Panc1 (cell line): ENCODE results near the gene ITPR3. TPM values are rescaled to one million over a fixed set of nuclear protein-coding genes. Genes with fewer than 3 reads are reported as not detected.

Source experiments
- ATAC-seq: fragments of 200-7000 bp; cut with Tn5 transposase; 2 replicates; pipeline ENCODE4 v1.9.1; 2020; ENCODE audit warnings: mild to moderate bottlenecking, moderate library complexity
- BruUV-seq: library from RNA; stranded (reverse); fragments of 400-500 nt; replicated peaks from 2 replicates; lab custom pipeline; 2021; lab: Mats Ljungman, UMichigan
- CTCF ChIA-PET: fragments of 300-600 bp; sonication (Branson Sonifier 250); formaldehyde crosslinking; loops from one replicate; lab custom pipeline; 2022; ENCODE audit warnings: antibody characterized with exemption; lab: Charles Lee
- POLR2A ChIA-PET: fragments of 300-600 bp; sonication (Branson Sonifier 250); formaldehyde crosslinking; loops from one replicate; lab custom pipeline; 2022; ENCODE audit warnings: antibody characterized with exemption; lab: Charles Lee
- DNase-seq: peaks from one replicate; pipeline ENCODE4 v3.0.0-alpha.2; 2010; ENCODE audit warnings: low read depth, low spot score
- H3K27ac ChIP-seq: 2 replicates; pipeline ENCODE4 v1.5.1; 2011; ENCODE audit warnings: mild to moderate bottlenecking, low read length, inconsistent platforms
- H3K27me3 ChIP-seq: fragments of 200-500 bp; sonication (Bioruptor generic); 2 replicates; pipeline ENCODE4 v1.6.0; 2014; ENCODE audit warnings: low read length, inconsistent platforms; ENCODE audit not compliant: control insufficient read depth, insufficient read depth
- H3K36me3 ChIP-seq: fragments of 200-500 bp; sonication (Bioruptor generic); 2 replicates; pipeline ENCODE4 v1.5.1; 2014; ENCODE audit warnings: inconsistent platforms, mild to moderate bottlenecking, low read length, moderate library complexity; ENCODE audit not compliant: control insufficient read depth, insufficient read depth
- H3K4me1 ChIP-seq: 2 replicates; pipeline ENCODE4 v1.5.1; 2011; ENCODE audit warnings: inconsistent platforms, mild to moderate bottlenecking, low read length, moderate library complexity; ENCODE audit not compliant: control insufficient read depth, insufficient read depth
- H3K4me3 ChIP-seq, 2 experiments: 2 replicates each; pipeline ENCODE4 v1.5.1; 2011 to 2012; ENCODE audit warnings: low read depth in 2 of 2, low read length in 2 of 2, mild to moderate bottlenecking in 2 of 2, inconsistent platforms in 1 of 2, moderate library complexity in 1 of 2
- H3K9me3 ChIP-seq: fragments of 200-500 bp; sonication (Bioruptor generic); 2 replicates; pipeline ENCODE4 v1.5.1; 2014; ENCODE audit warnings: low read depth, mild to moderate bottlenecking, inconsistent platforms, low read length, moderate library complexity; ENCODE audit not compliant: control insufficient read depth, insufficient read depth
- POLR2AphosphoS5 ChIP-seq: IDR thresholded peaks from 2 replicates; pipeline ENCODE4 v1.6.1; 2012; ENCODE audit warnings: mild to moderate bottlenecking, low read depth, low read length, moderate library complexity
- SIN3A ChIP-seq: IDR thresholded peaks from 2 replicates; pipeline ENCODE4 v1.6.1; 2012; ENCODE audit warnings: low read depth, mild to moderate bottlenecking, low read length, moderate library complexity, borderline replicate concordance; ENCODE audit not compliant: insufficient read depth
- TCF7L2 ChIP-seq: IDR thresholded peaks from 2 replicates; pipeline ENCODE4 v1.6.1; 2011; ENCODE audit warnings: mild to moderate bottlenecking, low read depth, low read length, inconsistent platforms
- in situ Hi-C: cut with HindIII; loops from 2 replicates; pipeline ENCODE4 v1.10.0; 2016; ENCODE audit warnings: low sequenced_read_pairs, low pct_unique_long_range_greater_than_20kb
- intact Hi-C: fragments of 100-400 bp; cut with micrococcal nuclease; formaldehyde crosslinking; loops from one replicate; pipeline ENCODE4 v1.10.0; 2022; ENCODE audit not compliant: unreplicated experiment
- total RNA-seq: library from RNA; stranded (reverse); gene quantifications from one replicate; pipeline ENCODE4 v1.2.1, GENCODE V29; 2021; ENCODE audit not compliant: unreplicated experiment
- TF ChIP-seq, protein P1 (sequence below), 2 experiments: IDR thresholded peaks; 2 replicates each; pipeline ENCODE4 v1.6.1; 2011 to 2012; ENCODE audit warnings: low read depth in 2 of 2, control low read depth in 1 of 2, low read length in 1 of 2, mild to moderate bottlenecking in 1 of 2, moderate library complexity in 1 of 2; ENCODE audit not compliant: insufficient read depth in 1 of 2
- TF ChIP-seq, protein P2 (sequence below): fragments of 450-650 bp; IDR thresholded peaks from 2 replicates; pipeline ENCODE4 v1.5.1; 2017; ENCODE audit warnings: mild to moderate bottlenecking

ITPR3 gene
- total RNA-seq, 1 experiment from 2014 or later = 65.8 TPM

DNA sequence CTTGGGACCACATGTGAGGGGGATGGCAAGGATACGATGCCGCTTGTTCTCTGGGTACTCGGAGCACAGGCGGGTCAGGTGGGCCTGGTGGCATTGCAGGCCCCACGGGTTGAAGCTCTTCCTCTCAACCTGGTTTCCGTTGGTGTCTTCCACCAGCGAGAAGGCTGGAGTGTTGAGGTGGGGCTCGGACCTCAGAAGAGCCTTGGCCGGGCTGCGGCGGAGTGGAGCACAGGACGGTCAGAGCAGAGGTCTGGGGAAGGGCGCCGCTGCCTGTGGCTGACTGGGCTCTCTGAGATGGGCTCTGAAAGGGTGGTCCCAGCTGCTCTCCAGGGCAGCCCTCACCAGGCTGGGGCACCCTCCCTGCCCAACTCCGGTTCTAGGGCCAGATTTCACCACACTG, 105.6 kb downstream of the ITPR3 start:
- TF ChIP-seq SIN3A (no peak), POLR2AphosphoS5 (no peak), TCF7L2 (no peak)
- TF ChIP-seq, protein P1, sequence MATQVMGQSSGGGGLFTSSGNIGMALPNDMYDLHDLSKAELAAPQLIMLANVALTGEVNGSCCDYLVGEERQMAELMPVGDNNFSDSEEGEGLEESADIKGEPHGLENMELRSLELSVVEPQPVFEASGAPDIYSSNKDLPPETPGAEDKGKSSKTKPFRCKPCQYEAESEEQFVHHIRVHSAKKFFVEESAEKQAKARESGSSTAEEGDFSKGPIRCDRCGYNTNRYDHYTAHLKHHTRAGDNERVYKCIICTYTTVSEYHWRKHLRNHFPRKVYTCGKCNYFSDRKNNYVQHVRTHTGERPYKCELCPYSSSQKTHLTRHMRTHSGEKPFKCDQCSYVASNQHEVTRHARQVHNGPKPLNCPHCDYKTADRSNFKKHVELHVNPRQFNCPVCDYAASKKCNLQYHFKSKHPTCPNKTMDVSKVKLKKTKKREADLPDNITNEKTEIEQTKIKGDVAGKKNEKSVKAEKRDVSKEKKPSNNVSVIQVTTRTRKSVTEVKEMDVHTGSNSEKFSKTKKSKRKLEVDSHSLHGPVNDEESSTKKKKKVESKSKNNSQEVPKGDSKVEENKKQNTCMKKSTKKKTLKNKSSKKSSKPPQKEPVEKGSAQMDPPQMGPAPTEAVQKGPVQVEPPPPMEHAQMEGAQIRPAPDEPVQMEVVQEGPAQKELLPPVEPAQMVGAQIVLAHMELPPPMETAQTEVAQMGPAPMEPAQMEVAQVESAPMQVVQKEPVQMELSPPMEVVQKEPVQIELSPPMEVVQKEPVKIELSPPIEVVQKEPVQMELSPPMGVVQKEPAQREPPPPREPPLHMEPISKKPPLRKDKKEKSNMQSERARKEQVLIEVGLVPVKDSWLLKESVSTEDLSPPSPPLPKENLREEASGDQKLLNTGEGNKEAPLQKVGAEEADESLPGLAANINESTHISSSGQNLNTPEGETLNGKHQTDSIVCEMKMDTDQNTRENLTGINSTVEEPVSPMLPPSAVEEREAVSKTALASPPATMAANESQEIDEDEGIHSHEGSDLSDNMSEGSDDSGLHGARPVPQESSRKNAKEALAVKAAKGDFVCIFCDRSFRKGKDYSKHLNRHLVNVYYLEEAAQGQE (IDR thresholded peaks at IDR 0.05; ENCODE audit: insufficient read depth in 1 of 2, low read depth in 2 of 2, low read length in 1 of 2) = no peak
- TF ChIP-seq, protein P2, sequence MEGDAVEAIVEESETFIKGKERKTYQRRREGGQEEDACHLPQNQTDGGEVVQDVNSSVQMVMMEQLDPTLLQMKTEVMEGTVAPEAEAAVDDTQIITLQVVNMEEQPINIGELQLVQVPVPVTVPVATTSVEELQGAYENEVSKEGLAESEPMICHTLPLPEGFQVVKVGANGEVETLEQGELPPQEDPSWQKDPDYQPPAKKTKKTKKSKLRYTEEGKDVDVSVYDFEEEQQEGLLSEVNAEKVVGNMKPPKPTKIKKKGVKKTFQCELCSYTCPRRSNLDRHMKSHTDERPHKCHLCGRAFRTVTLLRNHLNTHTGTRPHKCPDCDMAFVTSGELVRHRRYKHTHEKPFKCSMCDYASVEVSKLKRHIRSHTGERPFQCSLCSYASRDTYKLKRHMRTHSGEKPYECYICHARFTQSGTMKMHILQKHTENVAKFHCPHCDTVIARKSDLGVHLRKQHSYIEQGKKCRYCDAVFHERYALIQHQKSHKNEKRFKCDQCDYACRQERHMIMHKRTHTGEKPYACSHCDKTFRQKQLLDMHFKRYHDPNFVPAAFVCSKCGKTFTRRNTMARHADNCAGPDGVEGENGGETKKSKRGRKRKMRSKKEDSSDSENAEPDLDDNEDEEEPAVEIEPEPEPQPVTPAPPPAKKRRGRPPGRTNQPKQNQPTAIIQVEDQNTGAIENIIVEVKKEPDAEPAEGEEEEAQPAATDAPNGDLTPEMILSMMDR = no peak
- Histone ChIP-seq H3K27me3 (no peaks in the 10 kb centered on the region), H3K4me1 (no peaks in the 10 kb centered on the region), H3K9me3 (no peaks in the 10 kb centered on the region), H3K4me3 (no peak overlapping the region), H3K36me3 (no peaks in the 10 kb centered on the region), H3K27ac (no peak overlapping the region)
- in situ Hi-C loops = no loop called here
- ChIA-PET CTCF (no interaction called here), POLR2A (no interaction called here)
- ATAC-seq = no peak
- BruUV-seq = no TSS peak
- no peak for DNase-seq
- intact Hi-C loops = no loop called here

DNA sequence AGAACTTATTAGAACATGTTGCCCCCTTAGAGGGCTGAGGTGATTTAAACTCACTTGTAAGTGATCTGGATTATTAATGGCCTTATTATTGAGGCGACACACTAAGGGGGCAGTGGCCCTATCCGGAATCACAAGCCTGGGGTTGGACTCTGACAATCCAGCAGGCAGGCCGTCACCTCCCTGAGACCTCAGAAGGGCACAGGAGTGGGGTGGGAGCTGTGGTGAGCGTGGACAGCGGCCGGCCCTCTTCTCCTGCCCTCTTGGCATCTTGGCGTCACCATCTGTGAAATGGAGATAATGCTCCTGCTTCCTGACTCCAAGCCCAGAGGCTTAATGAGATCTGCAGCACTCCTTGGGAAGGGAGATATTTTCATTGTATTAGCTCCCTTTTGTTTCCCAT, 106.0 kb downstream of the ITPR3 start:
- Histone ChIP-seq H3K4me3 (no peak overlapping the region), H3K27ac (no peak overlapping the region), H3K4me1 (no peaks in the 10 kb centered on the region), H3K27me3 (no peaks in the 10 kb centered on the region), H3K9me3 (no peaks in the 10 kb centered on the region), H3K36me3 (no peaks in the 10 kb centered on the region)
- CTCF ChIA-PET = no interaction called here
- no peak for DNase-seq
- no peak for ATAC-seq
- no TSS peak for BruUV-seq
- intact Hi-C loops = no loop called here
- TF ChIP-seq TCF7L2 (no peak), SIN3A (no peak), POLR2AphosphoS5 (no peak)
- TF ChIP-seq, protein P1 (IDR thresholded peaks at IDR 0.05; ENCODE audit: insufficient read depth in 1 of 2, low read depth in 2 of 2, low read length in 1 of 2) = no peak
- TF ChIP-seq, protein P2 = no peak
- POLR2A ChIA-PET = no interaction called here
- in situ Hi-C loops = no loop called here
